GM18873 (cell line): ENCODE results near the gene OXSR1.
"Not testable (repeated sequence)": the region's sequence is repeated elsewhere in the genome, so short reads cannot be mapped to it uniquely, and the experiment has no call there.

Experiments used
- ATAC-seq: cut with Tn5 transposase; IDR thresholded peaks from one replicate; pipeline ENCODE4 v1.9.1; 2021; ENCODE audit warnings: mild to moderate bottlenecking, moderate library complexity, moderate number of reproducible peaks; ENCODE audit not compliant: unreplicated experiment, low FRiP score

The OXSR1 gene

GRCh38 chr3:38297053-38297452 is 131.7 kb downstream of the OXSR1 start:
- ATAC-seq: not testable (repeated sequence)

GRCh38 chr3:38297537-38297936 is 132.2 kb downstream of the OXSR1 start:
- no peak for ATAC-seq

- ATAC-seq: no peak
Measured at GRCh38 chr3:38297947-38298711, 132.8 kb downstream of the OXSR1 start.
